Neural progenitor cell (in vitro differentiated cells): ENCODE results near the gene EPPIN.

ENCODE experiments used
- CTCF ChIP-seq: fragments of 200-600 bp; sonication (generic); IDR thresholded peaks from 2 replicates; pipeline ENCODE4 v1.5.1; 2017; ENCODE audit warnings: antibody characterized with exemption, mild to moderate bottlenecking
- EZH2phosphoT487 ChIP-seq: fragments of 200-600 bp; sonication (generic); IDR thresholded peaks from 2 replicates; pipeline ENCODE4 v1.6.1; 2017; ENCODE audit warnings: antibody characterized with exemption

- TF ChIP-seq CTCF (peak; percentile 37), EZH2phosphoT487 (no peak)
Measured at GRCh38 chr20:45538209-45538799, 8.9 kb downstream of the EPPIN start.
